ENCODE measurements around the gene SPECC1.
"Not testable (repeated sequence)": the region's sequence is repeated elsewhere in the genome, so short reads cannot be mapped to it uniquely, and the experiment has no call there.

GRCh38 chr17:20165516-20165915 is 156.4 kb downstream of the SPECC1 start:
- TF ChIP-seq CTCF (conservative IDR thresholded peaks at IDR 0.05); EZH2 (IDR thresholded peaks at IDR 0.05; ENCODE audit: low read depth): not testable (repeated sequence)

Measured in PC-9 (cell line).